ENCODE measurements around the gene HDAC10. TPM values are rescaled to one million over a fixed set of nuclear protein-coding genes. Genes with fewer than 3 reads are reported as not detected.

HDAC10 gene
- total RNA-seq, 4 donors from 2014 or later, result 66.8 to 618 (median 142) TPM

GRCh38 chr22:50267591-50268390 lies 16.7 kb upstream of the HDAC10 start:
- Histone ChIP-seq H3K27ac (no peak overlapping the region), H3K4me1 (peaks cover 23 to 54% (median 49%) of the 10 kb centered on the region in 4 donors), H3K27me3 (peaks cover 66% of the 10 kb centered on the region), H3K4me3 (peak overlapping the region in 1 of 4 donors; percentile 37), H3K9me3 (no peaks in the 10 kb centered on the region), H3K36me3 (no peaks in the 10 kb centered on the region)
- TF ChIP-seq POLR2A (IDR thresholded peaks at IDR 0.05) (no peak), CTCF (IDR thresholded peaks at IDR 0.05) (no peak), EP300 (IDR thresholded peaks at IDR 0.05; ENCODE audit: low read depth) (no peak), POLR2AphosphoS5 (IDR thresholded peaks at IDR 0.05) (no peak)
- intact Hi-C loops (cut with DNase I; ENCODE audit: low total_unique reads) (no loop called here), in situ Hi-C loops (cut with MboI; ENCODE audit: low pct_ligation_motif_present in 1 of 4, low pct_unique_long_range_greater_than_20kb in 1 of 4, low sequenced_read_pairs in 3 of 4) (loop anchor here in 1 of 4 donors (10.0 kb wide), 1 partner anchor 227 kb away; no protein-coding TSS in a partner anchor)
- peak; percentile 66 for DNase-seq
- 28% methylated on average over 55 of the region's 75 CpGs; no CpG with 5 or more reads in 1 of the 2 donors for WGBS, 2 donors (ENCODE audit: low coverage in 1 of 2)

GRCh38 chr22:50266994-50267393 lies 15.9 kb upstream of the HDAC10 start:
- H3K27me3 ChIP-seq, result peaks cover 71% of the 10 kb centered on the region
- in situ Hi-C loops (cut with MboI; ENCODE audit: low pct_ligation_motif_present in 1 of 4, low pct_unique_long_range_greater_than_20kb in 1 of 4, low sequenced_read_pairs in 3 of 4) (loop anchor here in 1 of 4 donors (10.0 kb wide), 1 partner anchor 228 kb away; no protein-coding TSS in a partner anchor), intact Hi-C loops (cut with DNase I; ENCODE audit: low total_unique reads) (no loop called here)
- H3K27ac ChIP-seq, result no peak overlapping the region
- peaks cover 21 to 54% (median 48%) of the 10 kb centered on the region in 4 donors for H3K4me1 ChIP-seq
- DNase-seq, result no peak
- TF ChIP-seq POLR2AphosphoS5 (IDR thresholded peaks at IDR 0.05) (no peak), EP300 (IDR thresholded peaks at IDR 0.05; ENCODE audit: low read depth) (no peak), POLR2A (IDR thresholded peaks at IDR 0.05) (no peak), CTCF (IDR thresholded peaks at IDR 0.05) (no peak)
- WGBS, 2 donors (ENCODE audit: low coverage in 1 of 2), result 85% methylated on average over 36 of the region's 37 CpGs; no CpG with 5 or more reads in 1 of the 2 donors
- no peaks in the 10 kb centered on the region for H3K9me3 ChIP-seq
- H3K4me3 ChIP-seq, result peak overlapping the region in 1 of 4 donors; percentile 37
- H3K36me3 ChIP-seq, result no peaks in the 10 kb centered on the region

- H3K4me3 ChIP-seq, result no peak overlapping the region
- WGBS, 2 donors (ENCODE audit: low coverage in 1 of 2), result 29 to 79% methylated on average over 2 to 14 of the region's 15 CpGs
- H3K36me3 ChIP-seq, result no peaks in the 10 kb centered on the region
- no peak for TF ChIP-seq POLR2A (IDR thresholded peaks at IDR 0.05)
- no peak for TF ChIP-seq POLR2AphosphoS5 (IDR thresholded peaks at IDR 0.05)
- TF ChIP-seq EP300 (IDR thresholded peaks at IDR 0.05; ENCODE audit: low read depth), result no peak
- no peak for TF ChIP-seq CTCF (IDR thresholded peaks at IDR 0.05)
- H3K9me3 ChIP-seq, result no peaks in the 10 kb centered on the region
- H3K4me1 ChIP-seq, result peaks cover 5 to 50% (median 40%) of the 10 kb centered on the region in 4 donors
- H3K27ac ChIP-seq, result no peak overlapping the region
- H3K27me3 ChIP-seq, result peaks cover 72% of the 10 kb centered on the region
- intact Hi-C loops (cut with DNase I; ENCODE audit: low total_unique reads), result no loop called here
- no peak for DNase-seq
- in situ Hi-C loops (cut with MboI; ENCODE audit: low pct_ligation_motif_present in 1 of 4, low pct_unique_long_range_greater_than_20kb in 1 of 4, low sequenced_read_pairs in 3 of 4), result loop anchor here in 1 of 4 donors (10.0 kb wide), 1 partner anchor 230 kb away; no protein-coding TSS in a partner anchor
Observed at GRCh38 chr22:50264946-50265669, 14.0 kb upstream of the HDAC10 start.
